K562 (cell line): ENCODE measurements around the gene RHBDD1. TPM values are rescaled to one million over a fixed set of nuclear protein-coding genes. Genes with fewer than 3 reads are reported as not detected.

Experiments used
- ATAC-seq: fragments of 200-7000 bp; cut with Tn5 transposase; 3 replicates; pipeline ENCODE4 v1.9.1; 2020; ENCODE audit warnings: moderate library complexity
- BruUV-seq: library from RNA; stranded (reverse); fragments of 400-500 nt; replicated peaks from 2 replicates; lab custom pipeline; 2021; lab: Mats Ljungman, UMichigan
- CTCF ChIA-PET: fragments of 300-600 bp; formaldehyde crosslinking; extraction: SDS; loops from one replicate; lab custom pipeline; 2021; ENCODE audit warnings: low intra/inter-chr PET ratio; lab: Yijun Ruan, JAX
- POLR2A ChIA-PET: fragments of 300-600, 350-650 bp; sonication (Branson Sonifier 250); formaldehyde crosslinking; extraction: SDS; loops from one replicate; lab custom pipeline; 2021; ENCODE audit warnings: antibody characterized with exemption, inconsistent platforms; lab: Yijun Ruan, JAX
- DNase-seq, 4 experiments: peaks; one replicate each; pipeline versions ENCODE4 v3.0.0 to v3.0.0-alpha.2; 2011 to 2018; ENCODE audit warnings: low spot score in 3 of 4, mixed read lengths in 3 of 4; ENCODE audit errors: extremely low read depth in 1 of 4
- FAIRE-seq: peaks from 2 replicates; lab custom pipeline; 2011; peaks lifted over from hg19 to GRCh38; lab: Jason Lieb, UNC
- H2AFZ ChIP-seq: 2 replicates; pipeline ENCODE4 v1.6.0; 2011; ENCODE audit warnings: low read depth, low read length, control low read depth, inconsistent platforms
- H3K27ac ChIP-seq: fragments of 200-600 bp; 3 replicates; pipeline ENCODE4 v1.8.0; 2011; ENCODE audit warnings: low read depth, mild to moderate bottlenecking, control low read depth, inconsistent platforms, low read length, moderate library complexity, mixed read lengths; ENCODE audit errors: extremely low read depth
- H3K27me3 ChIP-seq, 2 experiments: fragments of 300-600 bp in 1 of 2; 2 replicates in 1 of 2; 3 replicates in 1 of 2; pipeline versions ENCODE4 v1.6.0 to v1.8.0; 2011; ENCODE audit warnings: inconsistent platforms in 2 of 2, low read length in 2 of 2, mild to moderate bottlenecking in 1 of 2, mixed read lengths in 1 of 2, moderate library complexity in 1 of 2; ENCODE audit not compliant: control insufficient read depth in 2 of 2, insufficient read depth in 2 of 2
- H3K36me3 ChIP-seq: fragments of 300-600 bp; 3 replicates; pipeline ENCODE4 v1.8.0; 2011; ENCODE audit warnings: mild to moderate bottlenecking, low read length, inconsistent platforms; ENCODE audit not compliant: control insufficient read depth, insufficient read depth
- H3K4me1 ChIP-seq, 2 experiments: fragments of 200-600 bp in 1 of 2; replicated peaks in 1 of 2; 2 replicates in 1 of 2; 3 replicates in 1 of 2; pipeline versions ENCODE4 v1.5.1 to v1.8.0; 2011; ENCODE audit warnings: inconsistent platforms in 2 of 2, low read length in 2 of 2, mild to moderate bottlenecking in 1 of 2, mixed read lengths in 1 of 2, moderate library complexity in 1 of 2; ENCODE audit not compliant: control insufficient read depth in 2 of 2, insufficient read depth in 2 of 2
- H3K4me2 ChIP-seq: 2 replicates; pipeline ENCODE4 v1.6.1; 2011; ENCODE audit warnings: low read length, control low read depth, inconsistent platforms, mixed read lengths; ENCODE audit not compliant: insufficient read depth
- H3K4me3 ChIP-seq: fragments of 200-600 bp; sonication (generic), shearing (Covaris generic); 2 replicates; pipeline ENCODE4 v1.5.1; 2016; ENCODE audit warnings: control low read depth, inconsistent platforms
- H3K79me2 ChIP-seq: fragments of 200-600 bp; 3 replicates; pipeline ENCODE4 v1.8.0; 2011; ENCODE audit warnings: low read length, inconsistent platforms; ENCODE audit not compliant: control insufficient read depth, insufficient read depth
- H3K9ac ChIP-seq, 2 experiments: 2 replicates each; pipeline versions ENCODE4 v1.6.0 to v1.6.1; 2011; ENCODE audit warnings: low read depth in 2 of 2, low read length in 2 of 2, control low read depth in 1 of 2, inconsistent platforms in 1 of 2, mild to moderate bottlenecking in 1 of 2, mixed read lengths in 1 of 2; ENCODE audit not compliant: insufficient read depth in 1 of 2
- H3K9me1 ChIP-seq: one replicate; pipeline ENCODE4 v1.6.0; 2011; ENCODE audit warnings: inconsistent platforms, mild to moderate bottlenecking, low read length, moderate library complexity; ENCODE audit not compliant: control insufficient read depth, insufficient read depth
- H3K9me3 ChIP-seq: replicated peaks from 2 replicates; pipeline ENCODE4 v1.5.1; 2011; ENCODE audit warnings: low read depth, low read length, inconsistent platforms; ENCODE audit not compliant: control insufficient read depth, insufficient read depth
- H4K20me1 ChIP-seq: replicated peaks from 2 replicates; pipeline ENCODE4 v1.6.1; 2011; ENCODE audit warnings: low read length, inconsistent platforms, mixed read lengths; ENCODE audit not compliant: control insufficient read depth, insufficient read depth
- E2F3 ChIP-seq: fragments of 250-450 bp; sonication (Bioruptor Pico); IDR thresholded peaks from 2 replicates; pipeline ENCODE4 v1.4.0; 2020; ENCODE audit warnings: mild to moderate bottlenecking
- GTF2F1 ChIP-seq: IDR thresholded peaks from 2 replicates; pipeline ENCODE4 v1.6.1; 2011; ENCODE audit warnings: low read depth, low read length, improper control_type of control experiment
- GTF3C2 ChIP-seq: IDR thresholded peaks from 3 replicates; pipeline ENCODE4 v1.6.1; 2011; ENCODE audit warnings: borderline replicate concordance, mild to moderate bottlenecking, moderate library complexity; ENCODE audit not compliant: insufficient read length; ENCODE audit errors: extremely low read depth
- HLTF ChIP-seq: fragments of 450-650 bp; IDR thresholded peaks from 2 replicates; pipeline ENCODE4 v1.6.1; 2016
- HSF4 ChIP-seq: fragments of 250-450 bp; sonication (Bioruptor Pico); IDR thresholded peaks from 2 replicates; pipeline ENCODE4 v2.1.2; 2022; ENCODE audit warnings: mild to moderate bottlenecking, moderate library complexity, borderline replicate concordance
- SAP30 ChIP-seq: fragments of 200-600 bp; sonication (generic); IDR thresholded peaks from 2 replicates; pipeline ENCODE4 v1.6.1; 2012; ENCODE audit warnings: borderline replicate concordance, low read depth, mild to moderate bottlenecking, moderate library complexity, low read length, control low read depth, inconsistent platforms; ENCODE audit not compliant: insufficient read depth, poor library complexity, severe bottlenecking
- SRSF9 ChIP-seq: fragments of 200-400 bp; formaldehyde crosslinking; IDR thresholded peaks from 2 replicates; pipeline ENCODE4 v1.6.1; 2017; ENCODE audit warnings: low read depth, low read length, borderline replicate concordance
- ZBTB40 ChIP-seq, 2 experiments: fragments of 450-650 bp in 1 of 2; sonication (generic) in 1 of 2; formaldehyde crosslinking in 1 of 2; IDR thresholded peaks; 2 replicates each; pipeline versions ENCODE4 v1.7.1 to v1.9.0; 2016 to 2022; ENCODE audit warnings: inconsistent platforms in 1 of 2, mild to moderate bottlenecking in 1 of 2, missing genetic modification reagents in 1 of 2
- ZNF124 ChIP-seq: sonication (generic); formaldehyde crosslinking; IDR thresholded peaks from 2 replicates; pipeline ENCODE4 v1.8.1; 2022; ENCODE audit warnings: missing genetic modification reagents
- ZNF695 ChIP-seq: fragments of 450-650 bp; formaldehyde crosslinking; IDR thresholded peaks from 2 replicates; pipeline ENCODE4 v1.4.0; 2020; ENCODE audit warnings: mild to moderate bottlenecking, moderate library complexity
- WGBS: fragments of 100-300 bp; shearing (Covaris generic); methylation state at CpG from one replicate; pipeline ENCODE4 v1.1.6; 2016; ENCODE audit warnings: low coverage, mixed read lengths; ENCODE audit not compliant: insufficient coverage; ENCODE audit errors: missing lambda C conversion rate; 5-methylcytosine and 5-hydroxymethylcytosine counted together
- in situ Hi-C: fragments of 300-500 bp; cut with MboI; formaldehyde crosslinking; loops from 4 replicates; pipeline ENCODE4 v1.15.0; 2018; ENCODE audit warnings: inconsistent platforms, mixed read lengths
- intact Hi-C: fragments of 100-400 bp; cut with micrococcal nuclease; formaldehyde crosslinking; loops from 2 replicates; pipeline ENCODE4 v1.14.2; 2022
- polyA plus RNA-seq, 8 experiments: library from polyadenylated mRNA; depleted of rRNA in 4 of 8; stranded (reverse) in 5 of 8; unstranded in 3 of 8; fragments of >200 nt; fragmentation: Nextera tagmentation in 2 of 8; fragmentation: Illumina TruSeq in 1 of 8; extraction: Ambion mirVana in 2 of 8; extraction: Trizol in 1 of 8; gene quantifications; 2 replicates each; pipeline versions ENCODE4 v1.2.1 to v1.2.3, GENCODE V29; 2011 to 2014; ENCODE audit warnings: inconsistent platforms in 1 of 8, missing spikeins in 1 of 8
- total RNA-seq, 7 experiments: library from RNA; depleted of rRNA in 6 of 7; stranded (reverse); fragments of >200 nt in 6 of 7; fragmentation: Illumina TruSeq in 2 of 7; extraction: Trizol in 2 of 7; gene quantifications; 2 replicates each; pipeline versions ENCODE4 v1.2.1 to v1.2.3, GENCODE V29; 2011 to 2021; ENCODE audit warnings: low replicate concordance in 1 of 7

The RHBDD1 gene
- total and polyA plus RNA-seq, 9 of the 15 experiments (the other 6 are each of a cell fraction or from before 2014, with no cell fraction given): 4.8 to 34.8 (median 15.6) TPM

GRCh38 chr2:227030789-227031188 is 194.9 kb downstream of the RHBDD1 start:
- WGBS: 0% methylated on average over 2 of the region's 2 CpGs
- Histone ChIP-seq H3K27ac (no peak overlapping the region), H3K4me1 (no peaks in the 10 kb centered on the region), H2AFZ (no peak overlapping the region), H3K9me3 (no peaks in the 10 kb centered on the region), H4K20me1 (no peaks in the 10 kb centered on the region), H3K4me3 (no peak overlapping the region), H3K79me2 (no peaks in the 10 kb centered on the region), H3K27me3 (no peaks in the 10 kb centered on the region; a peak in 1 of 5 replicates), H3K9ac (no peak overlapping the region), H3K4me2 (no peak overlapping the region), H3K9me1 (no peaks in the 10 kb centered on the region), H3K36me3 (no peaks in the 10 kb centered on the region)
- ChIA-PET CTCF (no interaction called here), POLR2A (interaction anchor here (1.0 kb wide), 1 partner anchor 22 kb away, joined by 4 read pairs; no protein-coding TSS in a partner anchor)
- no peak for ATAC-seq
- no TSS peak for BruUV-seq
- no peak for DNase-seq
- FAIRE-seq: no peak
- in situ Hi-C loops (no loop called here), intact Hi-C loops (no loop called here)
- TF ChIP-seq ZNF695 (CRISPR knock-in tag) (no peak), GTF2F1 (no peak), SAP30 (no peak), ZBTB40 (IDR thresholded peaks at IDR 0.05) (no peak), ZBTB40 (CRISPR knock-in tag; IDR thresholded peaks at IDR 0.05) (no peak), HLTF (no peak), E2F3 (no peak), ZNF124 (no peak), SRSF9 (no peak), HSF4 (CRISPR knock-in tag) (no peak), GTF3C2 (no peak)
